Measurements from ENCODE around the gene SLC27A3. TPM values are rescaled to one million over a fixed set of nuclear protein-coding genes. Genes with fewer than 3 reads are reported as not detected.

The SLC27A3 gene
- total and polyA plus RNA-seq, 9 of the 15 experiments (the other 6 are each of a cell fraction or from before 2014, with no cell fraction given): 0.57 to 5.2 (median 2.8) TPM

DNA sequence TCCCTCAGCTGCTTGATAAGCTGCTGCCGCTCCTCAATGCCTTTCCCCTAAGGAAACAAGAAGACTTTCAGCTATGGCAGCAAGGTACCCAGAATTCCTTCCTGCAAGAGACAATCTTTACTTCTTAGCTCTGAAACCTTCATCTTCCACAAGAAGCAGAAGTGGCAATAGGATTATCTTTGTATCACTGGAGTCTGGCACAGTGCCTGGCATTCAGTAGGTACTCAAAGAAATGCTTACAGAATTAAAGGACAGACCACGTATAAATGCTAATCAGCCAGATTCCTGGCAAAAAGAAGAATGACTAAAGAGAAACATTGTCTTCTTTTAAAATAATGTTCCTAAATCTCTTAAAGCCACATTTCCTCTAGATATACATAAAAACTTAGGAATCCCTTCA lies 43.7 kb downstream of the SLC27A3 start (continued):
- no peak for TF ChIP-seq DEAF1 (CRISPR knock-in tag; IDR thresholded peaks at IDR 0.05)
- no peak for TF ChIP-seq SAFB (IDR thresholded peaks at IDR 0.05; ENCODE audit: borderline replicate concordance, low read depth, low read length)

GRCh38 chr1:153827168-153827964 lies 52.2 kb downstream of the SLC27A3 start:
- no peaks in the 10 kb centered on the region for H3K9me3 ChIP-seq (replicated peaks; ENCODE audit: control insufficient read depth, insufficient read depth, low read depth, low read length)
- in situ Hi-C loops (cut with MboI): no loop called here
- BruUV-seq (replicated peaks): TSS peak; percentile 25
- no peaks in the 10 kb centered on the region for H3K9me1 ChIP-seq (ENCODE audit: control insufficient read depth, insufficient read depth, low read length)
- H3K27ac ChIP-seq (ENCODE audit: extremely low read depth, low read depth, low read length): no peak overlapping the region
- no peaks in the 10 kb centered on the region; a peak in 1 of 5 replicates for H3K4me1 ChIP-seq (replicated peaks in 1 of 2; ENCODE audit: control insufficient read depth in 2 of 2, insufficient read depth in 2 of 2, low read length in 2 of 2)
- peaks cover 36% of the 10 kb centered on the region for H3K36me3 ChIP-seq (ENCODE audit: control insufficient read depth, insufficient read depth, low read length)
- H3K9ac ChIP-seq (ENCODE audit: insufficient read depth in 1 of 2, low read depth in 2 of 2, low read length in 2 of 2): no peak overlapping the region
- H3K4me2 ChIP-seq (ENCODE audit: insufficient read depth, low read length): no peak overlapping the region
- no peaks in the 10 kb centered on the region for H4K20me1 ChIP-seq (replicated peaks; ENCODE audit: control insufficient read depth, insufficient read depth, low read length)
- 64% methylated on average over 3 of the region's 6 CpGs for WGBS (ENCODE audit: insufficient coverage, low coverage, missing lambda C conversion rate)
- no peak overlapping the region for H3K4me3 ChIP-seq
- intact Hi-C loops (cut with micrococcal nuclease): no loop called here
- ATAC-seq: no peak
- no peak for FAIRE-seq
- ChIA-PET POLR2A (interaction anchor here (0.9 to 1.5 kb wide), 4 partner anchors 9 to 163 kb away, joined by 3 to 6 read pairs (median 4); partner anchors contain the start of genes CRTC2 and RPS27), CTCF (ENCODE audit: low intra/inter-chr PET ratio) (no interaction called here)
- H3K79me2 ChIP-seq (ENCODE audit: control insufficient read depth, insufficient read depth, low read length): peaks cover 13% of the 10 kb centered on the region; the same call in 1 of the 3 replicates
- no peaks in the 10 kb centered on the region for H3K27me3 ChIP-seq (ENCODE audit: control insufficient read depth in 2 of 2, insufficient read depth in 2 of 2, low read length in 2 of 2)
- no peak for DNase-seq (ENCODE audit: extremely low read depth in 1 of 4, low spot score in 3 of 4)
- no peak for TF ChIP-seq EP400 (IDR thresholded peaks at IDR 0.05)
- TF ChIP-seq, protein P1, sequence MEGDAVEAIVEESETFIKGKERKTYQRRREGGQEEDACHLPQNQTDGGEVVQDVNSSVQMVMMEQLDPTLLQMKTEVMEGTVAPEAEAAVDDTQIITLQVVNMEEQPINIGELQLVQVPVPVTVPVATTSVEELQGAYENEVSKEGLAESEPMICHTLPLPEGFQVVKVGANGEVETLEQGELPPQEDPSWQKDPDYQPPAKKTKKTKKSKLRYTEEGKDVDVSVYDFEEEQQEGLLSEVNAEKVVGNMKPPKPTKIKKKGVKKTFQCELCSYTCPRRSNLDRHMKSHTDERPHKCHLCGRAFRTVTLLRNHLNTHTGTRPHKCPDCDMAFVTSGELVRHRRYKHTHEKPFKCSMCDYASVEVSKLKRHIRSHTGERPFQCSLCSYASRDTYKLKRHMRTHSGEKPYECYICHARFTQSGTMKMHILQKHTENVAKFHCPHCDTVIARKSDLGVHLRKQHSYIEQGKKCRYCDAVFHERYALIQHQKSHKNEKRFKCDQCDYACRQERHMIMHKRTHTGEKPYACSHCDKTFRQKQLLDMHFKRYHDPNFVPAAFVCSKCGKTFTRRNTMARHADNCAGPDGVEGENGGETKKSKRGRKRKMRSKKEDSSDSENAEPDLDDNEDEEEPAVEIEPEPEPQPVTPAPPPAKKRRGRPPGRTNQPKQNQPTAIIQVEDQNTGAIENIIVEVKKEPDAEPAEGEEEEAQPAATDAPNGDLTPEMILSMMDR (IDR thresholded peaks at IDR 0.05 in 2 of 3, conservative IDR thresholded peaks at IDR 0.05 in 1 of 3; ENCODE audit: insufficient read depth in 2 of 3, low read depth in 1 of 3, low read length in 3 of 3): peak in 1 of 3 experiments; percentile 17; a peak in 1 of 6 replicates
- no peak overlapping the region for H2AFZ ChIP-seq (ENCODE audit: low read depth, low read length)

Small RNA genes within 50 kb of the gene (small RNA-seq; reads per million reads assigned to genes)
- not detected for gene RF00019

Other genes starting within 250 kb of the SLC27A3 start
Only the 7 nearest of the 22 such genes appear.
- 16.1 and 22.4 TPM in 2 replicates for gene S100A1, start 147.0 kb upstream of the SLC27A3 start, total RNA-seq (2014; rRNA removed)
- gene S100A1, start 147.0 kb upstream of the SLC27A3 start, total RNA-seq (2014; rRNA removed; fragmentation: Illumina TruSeq; extraction: Trizol): 4.6 and 5.7 TPM in 2 replicates
- 7.9 TPM in 2 replicates for gene S100A1, start 147.0 kb upstream of the SLC27A3 start, total RNA-seq (2015; rRNA removed; fragmentation: Illumina TruSeq; extraction: Trizol)
- gene S100A1, start 147.0 kb upstream of the SLC27A3 start, total RNA-seq (2021): 12.7 and 14.1 TPM in 2 replicates
- 27.3 and 30.1 TPM in 2 replicates for gene S100A1, start 147.0 kb upstream of the SLC27A3 start, polyA plus RNA-seq (2011; rRNA removed)
- gene S100A1, start 147.0 kb upstream of the SLC27A3 start, polyA plus RNA-seq (2014; fragmentation: Illumina TruSeq; extraction: Trizol): 14.4 and 15.0 TPM in 2 replicates
- under 1 TPM; 0.44 to 0.53 TPM for gene S100A1, start 147.0 kb upstream of the SLC27A3 start, polyA plus RNA-seq (2014; fragmentation: Nextera tagmentation; extraction: Ambion mirVana)
- 24.4 and 27.1 TPM in 2 replicates for gene S100A1, start 147.0 kb upstream of the SLC27A3 start, polyA plus RNA-seq (2014; rRNA removed)
- 60.8 and 75.6 TPM in 2 replicates for gene CHTOP, start 141.3 kb upstream of the SLC27A3 start, total RNA-seq (2014; rRNA removed)
- gene CHTOP, start 141.3 kb upstream of the SLC27A3 start, total RNA-seq (2014; rRNA removed; fragmentation: Illumina TruSeq; extraction: Trizol): 53.0 and 54.8 TPM in 2 replicates
- gene CHTOP, start 141.3 kb upstream of the SLC27A3 start, total RNA-seq (2015; rRNA removed; fragmentation: Illumina TruSeq; extraction: Trizol): 57.2 and 60.4 TPM in 2 replicates
- 79.2 and 79.6 TPM in 2 replicates for gene CHTOP, start 141.3 kb upstream of the SLC27A3 start, total RNA-seq (2021)
- gene CHTOP, start 141.3 kb upstream of the SLC27A3 start, polyA plus RNA-seq (2011; rRNA removed): 82.7 and 91.8 TPM in 2 replicates
- 68.2 and 68.3 TPM in 2 replicates for gene CHTOP, start 141.3 kb upstream of the SLC27A3 start, polyA plus RNA-seq (2014; fragmentation: Illumina TruSeq; extraction: Trizol)
- 10 to 100 TPM; 10.2 to 10.3 TPM for gene CHTOP, start 141.3 kb upstream of the SLC27A3 start, polyA plus RNA-seq (2014; fragmentation: Nextera tagmentation; extraction: Ambion mirVana)
- 87.8 and 94.0 TPM in 2 replicates for gene CHTOP, start 141.3 kb upstream of the SLC27A3 start, polyA plus RNA-seq (2014; rRNA removed)
- 36.0 and 36.7 TPM in 2 replicates for gene SNAPIN, start 116.7 kb upstream of the SLC27A3 start, total RNA-seq (2014; rRNA removed)
- 26.5 and 27.8 TPM in 2 replicates for gene SNAPIN, start 116.7 kb upstream of the SLC27A3 start, total RNA-seq (2014; rRNA removed; fragmentation: Illumina TruSeq; extraction: Trizol)
- 31.3 and 32.3 TPM in 2 replicates for gene SNAPIN, start 116.7 kb upstream of the SLC27A3 start, total RNA-seq (2015; rRNA removed; fragmentation: Illumina TruSeq; extraction: Trizol)
- gene SNAPIN, start 116.7 kb upstream of the SLC27A3 start, total RNA-seq (2021): 24.6 and 26.6 TPM in 2 replicates
- 32.8 and 36.8 TPM in 2 replicates for gene SNAPIN, start 116.7 kb upstream of the SLC27A3 start, polyA plus RNA-seq (2011; rRNA removed)
- gene SNAPIN, start 116.7 kb upstream of the SLC27A3 start, polyA plus RNA-seq (2014; fragmentation: Illumina TruSeq; extraction: Trizol): 33.5 and 42.4 TPM in 2 replicates
- 10 to 100 TPM; 11.2 to 15.8 TPM for gene SNAPIN, start 116.7 kb upstream of the SLC27A3 start, polyA plus RNA-seq (2014; fragmentation: Nextera tagmentation; extraction: Ambion mirVana)
- gene SNAPIN, start 116.7 kb upstream of the SLC27A3 start, polyA plus RNA-seq (2014; rRNA removed): 42.4 and 43.9 TPM in 2 replicates
- gene ILF2, start 104.4 kb upstream of the SLC27A3 start, total RNA-seq (2014; rRNA removed): 282 and 331 TPM in 2 replicates
- gene ILF2, start 104.4 kb upstream of the SLC27A3 start, total RNA-seq (2014; rRNA removed; fragmentation: Illumina TruSeq; extraction: Trizol): 474 and 498 TPM in 2 replicates
- gene ILF2, start 104.4 kb upstream of the SLC27A3 start, total RNA-seq (2015; rRNA removed; fragmentation: Illumina TruSeq; extraction: Trizol): 482 and 491 TPM in 2 replicates
- gene ILF2, start 104.4 kb upstream of the SLC27A3 start, total RNA-seq (2021): 313 and 315 TPM in 2 replicates
- 632 and 726 TPM in 2 replicates for gene ILF2, start 104.4 kb upstream of the SLC27A3 start, polyA plus RNA-seq (2011; rRNA removed)
- gene ILF2, start 104.4 kb upstream of the SLC27A3 start, polyA plus RNA-seq (2014; fragmentation: Illumina TruSeq; extraction: Trizol): 544 and 664 TPM in 2 replicates
- 100 to 1,000 TPM; 459 to 642 TPM for gene ILF2, start 104.4 kb upstream of the SLC27A3 start, polyA plus RNA-seq (2014; fragmentation: Nextera tagmentation; extraction: Ambion mirVana)
- 305 and 356 TPM in 2 replicates for gene ILF2, start 104.4 kb upstream of the SLC27A3 start, polyA plus RNA-seq (2014; rRNA removed)
- 0.05 TPM in 1 of 2 replicates, not detected in the other for gene NPR1, start 96.7 kb upstream of the SLC27A3 start, total RNA-seq (2014; rRNA removed)
- not detected in 2 replicates for gene NPR1, start 96.7 kb upstream of the SLC27A3 start, total RNA-seq (2014; rRNA removed; fragmentation: Illumina TruSeq; extraction: Trizol)
- not detected in 2 replicates for gene NPR1, start 96.7 kb upstream of the SLC27A3 start, total RNA-seq (2015; rRNA removed; fragmentation: Illumina TruSeq; extraction: Trizol)
- 0.04 and 0.16 TPM in 2 replicates for gene NPR1, start 96.7 kb upstream of the SLC27A3 start, total RNA-seq (2021)
- gene NPR1, start 96.7 kb upstream of the SLC27A3 start, polyA plus RNA-seq (2011; rRNA removed): 0.06 TPM in 1 of 2 replicates, not detected in the other
- gene NPR1, start 96.7 kb upstream of the SLC27A3 start, polyA plus RNA-seq (2014; fragmentation: Illumina TruSeq; extraction: Trizol): not detected in 2 replicates
- not detected for gene NPR1, start 96.7 kb upstream of the SLC27A3 start, polyA plus RNA-seq (2014; fragmentation: Nextera tagmentation; extraction: Ambion mirVana)
- gene NPR1, start 96.7 kb upstream of the SLC27A3 start, polyA plus RNA-seq (2014; rRNA removed): not detected in 2 replicates
- gene INTS3, start 47.4 kb upstream of the SLC27A3 start, total RNA-seq (2014; rRNA removed): 11.4 and 15.5 TPM in 2 replicates
- 12.2 and 14.3 TPM in 2 replicates for gene INTS3, start 47.4 kb upstream of the SLC27A3 start, total RNA-seq (2014; rRNA removed; fragmentation: Illumina TruSeq; extraction: Trizol)
- gene INTS3, start 47.4 kb upstream of the SLC27A3 start, total RNA-seq (2015; rRNA removed; fragmentation: Illumina TruSeq; extraction: Trizol): 14.9 and 15.6 TPM in 2 replicates
- 23.6 and 24.1 TPM in 2 replicates for gene INTS3, start 47.4 kb upstream of the SLC27A3 start, total RNA-seq (2021)
- 16.6 and 35.4 TPM in 2 replicates for gene INTS3, start 47.4 kb upstream of the SLC27A3 start, polyA plus RNA-seq (2011; rRNA removed)
- gene INTS3, start 47.4 kb upstream of the SLC27A3 start, polyA plus RNA-seq (2014; fragmentation: Illumina TruSeq; extraction: Trizol): 17.2 and 20.4 TPM in 2 replicates
- gene INTS3, start 47.4 kb upstream of the SLC27A3 start, polyA plus RNA-seq (2014; fragmentation: Nextera tagmentation; extraction: Ambion mirVana): 1 to 10 TPM; 6.3 to 7.8 TPM
- gene INTS3, start 47.4 kb upstream of the SLC27A3 start, polyA plus RNA-seq (2014; rRNA removed): 13.2 and 15.3 TPM in 2 replicates
- 3.5 TPM in 2 replicates for gene GATAD2B, start 147.6 kb downstream of the SLC27A3 start, total RNA-seq (2014; rRNA removed)
- 4.9 and 6.3 TPM in 2 replicates for gene GATAD2B, start 147.6 kb downstream of the SLC27A3 start, total RNA-seq (2014; rRNA removed; fragmentation: Illumina TruSeq; extraction: Trizol)
- gene GATAD2B, start 147.6 kb downstream of the SLC27A3 start, total RNA-seq (2015; rRNA removed; fragmentation: Illumina TruSeq; extraction: Trizol): 4.5 and 5.3 TPM in 2 replicates
- 35.0 and 40.2 TPM in 2 replicates for gene GATAD2B, start 147.6 kb downstream of the SLC27A3 start, total RNA-seq (2021)
- gene GATAD2B, start 147.6 kb downstream of the SLC27A3 start, polyA plus RNA-seq (2011; rRNA removed): 4.7 and 6.7 TPM in 2 replicates
- 13.9 and 14.8 TPM in 2 replicates for gene GATAD2B, start 147.6 kb downstream of the SLC27A3 start, polyA plus RNA-seq (2014; fragmentation: Illumina TruSeq; extraction: Trizol)
- 1 to 10 TPM; 1.5 to 6.6 TPM for gene GATAD2B, start 147.6 kb downstream of the SLC27A3 start, polyA plus RNA-seq (2014; fragmentation: Nextera tagmentation; extraction: Ambion mirVana)
- 7.8 and 9.0 TPM in 2 replicates for gene GATAD2B, start 147.6 kb downstream of the SLC27A3 start, polyA plus RNA-seq (2014; rRNA removed)

Data from K562 (cell line).